ENCODE measurements around the gene RAB40A. TPM values are rescaled to one million over a fixed set of nuclear protein-coding genes. Genes with fewer than 3 reads are reported as not detected.

Gene RAB40A
- total RNA-seq, 1 experiment from 2014 or later: 0.04 TPM

- H3K4me1 ChIP-seq (ENCODE audit: insufficient read depth, low read length): no peaks in the 10 kb centered on the region
- ChIA-PET CTCF (no interaction called here), POLR2A (ENCODE audit: unreplicated experiment) (no interaction called here)
- no TSS peak for BruUV-seq (replicated peaks)
- DNase-seq (peak; percentile 4), ATAC-seq (no peak)
- TF ChIP-seq EZH2 (IDR thresholded peaks at IDR 0.05; ENCODE audit: low read length, unreplicated experiment): no peak
- no peak for TF ChIP-seq EZH2phosphoT487 (IDR thresholded peaks at IDR 0.05; ENCODE audit: borderline replicate concordance, low read length)
- TF ChIP-seq CTCF (conservative IDR thresholded peaks at IDR 0.05; ENCODE audit: low read depth, low read length): no peak
- no peak overlapping the region for H3K4me2 ChIP-seq (ENCODE audit: low read length)
- no peaks in the 10 kb centered on the region for H3K9me2 ChIP-seq (replicated peaks; ENCODE audit: low read length)
- no peak overlapping the region for H3K4me3 ChIP-seq (ENCODE audit: low read length)
- H3K9ac ChIP-seq (ENCODE audit: low read length): no peak overlapping the region
- no peaks in the 10 kb centered on the region for H3K27me3 ChIP-seq (ENCODE audit: low read length)
- H3K9me3 ChIP-seq (ENCODE audit: low read length): no peaks in the 10 kb centered on the region
- no peaks in the 10 kb centered on the region for H4K20me1 ChIP-seq (ENCODE audit: low read length)
- intact Hi-C loops (cut with micrococcal nuclease): no loop called here
- H3K79me2 ChIP-seq (ENCODE audit: low read length): no peaks in the 10 kb centered on the region
- no peak overlapping the region for H2AFZ ChIP-seq (ENCODE audit: low read length)
- no peaks in the 10 kb centered on the region for H3K36me3 ChIP-seq (ENCODE audit: low read depth, low read length)
- H3K27ac ChIP-seq (ENCODE audit: low read length): no peak overlapping the region
- H3F3A ChIP-seq (ENCODE audit: low read length, unreplicated experiment): no peaks in the 10 kb centered on the region
These were observed 5.7 kb downstream of the RAB40A start for GRCh38 chrX:103513476-103514108.

GRCh38 chrX:103513067-103513466, 6.2 kb downstream of the RAB40A start:
- H3K27ac ChIP-seq (ENCODE audit: low read length): no peak overlapping the region
- no peak for ATAC-seq
- no peaks in the 10 kb centered on the region for H3K79me2 ChIP-seq (ENCODE audit: low read length)
- no peak for DNase-seq
- no peaks in the 10 kb centered on the region for H3K9me3 ChIP-seq (ENCODE audit: low read length)
- no peak overlapping the region for H2AFZ ChIP-seq (ENCODE audit: low read length)
- CTCF ChIA-PET: no interaction called here
- intact Hi-C loops (cut with micrococcal nuclease): no loop called here
- H3K9ac ChIP-seq (ENCODE audit: low read length): no peak overlapping the region
- H3K9me2 ChIP-seq (replicated peaks; ENCODE audit: low read length): no peaks in the 10 kb centered on the region
- no peaks in the 10 kb centered on the region for H3F3A ChIP-seq (ENCODE audit: low read length, unreplicated experiment)
- no peak for TF ChIP-seq EZH2 (IDR thresholded peaks at IDR 0.05; ENCODE audit: low read length, unreplicated experiment)
- no peak for TF ChIP-seq EZH2phosphoT487 (IDR thresholded peaks at IDR 0.05; ENCODE audit: borderline replicate concordance, low read length)
- no peak for TF ChIP-seq CTCF (conservative IDR thresholded peaks at IDR 0.05; ENCODE audit: low read depth, low read length)
- H4K20me1 ChIP-seq (ENCODE audit: low read length): no peaks in the 10 kb centered on the region
- H3K36me3 ChIP-seq (ENCODE audit: low read depth, low read length): no peaks in the 10 kb centered on the region
- no peaks in the 10 kb centered on the region for H3K27me3 ChIP-seq (ENCODE audit: low read length)
- BruUV-seq (replicated peaks): no TSS peak
- POLR2A ChIA-PET (ENCODE audit: unreplicated experiment): no interaction called here
- H3K4me1 ChIP-seq (ENCODE audit: insufficient read depth, low read length): no peaks in the 10 kb centered on the region
- H3K4me2 ChIP-seq (ENCODE audit: low read length): no peak overlapping the region
- H3K4me3 ChIP-seq (ENCODE audit: low read length): no peak overlapping the region

GRCh38 chrX:103510031-103510430, 9.3 kb downstream of the RAB40A start:
- H3K4me2 ChIP-seq (ENCODE audit: low read length): no peak overlapping the region
- ATAC-seq: no peak
- no peaks in the 10 kb centered on the region for H3F3A ChIP-seq (ENCODE audit: low read length, unreplicated experiment)
- H3K9me3 ChIP-seq (ENCODE audit: low read length): no peaks in the 10 kb centered on the region
- no peak overlapping the region for H3K9ac ChIP-seq (ENCODE audit: low read length)
- no peaks in the 10 kb centered on the region for H3K79me2 ChIP-seq (ENCODE audit: low read length)
- no TSS peak for BruUV-seq (replicated peaks)
- CTCF ChIA-PET: no interaction called here
- no peaks in the 10 kb centered on the region for H3K27me3 ChIP-seq (ENCODE audit: low read length)
- no peaks in the 10 kb centered on the region for H3K4me1 ChIP-seq (ENCODE audit: insufficient read depth, low read length)
- intact Hi-C loops (cut with micrococcal nuclease): no loop called here
- TF ChIP-seq CTCF (conservative IDR thresholded peaks at IDR 0.05; ENCODE audit: low read depth, low read length) (no peak), EZH2phosphoT487 (IDR thresholded peaks at IDR 0.05; ENCODE audit: borderline replicate concordance, low read length) (no peak), EZH2 (IDR thresholded peaks at IDR 0.05; ENCODE audit: low read length, unreplicated experiment) (no peak)
- H3K36me3 ChIP-seq (ENCODE audit: low read depth, low read length): no peaks in the 10 kb centered on the region
- no peak for DNase-seq
- no peak overlapping the region for H3K4me3 ChIP-seq (ENCODE audit: low read length)
- no peaks in the 10 kb centered on the region for H3K9me2 ChIP-seq (replicated peaks; ENCODE audit: low read length)
- no peaks in the 10 kb centered on the region for H4K20me1 ChIP-seq (ENCODE audit: low read length)
- H2AFZ ChIP-seq (ENCODE audit: low read length): no peak overlapping the region
- POLR2A ChIA-PET (ENCODE audit: unreplicated experiment): no interaction called here
- H3K27ac ChIP-seq (ENCODE audit: low read length): no peak overlapping the region
